ENCODE results near the gene FBXO47.

DNA sequence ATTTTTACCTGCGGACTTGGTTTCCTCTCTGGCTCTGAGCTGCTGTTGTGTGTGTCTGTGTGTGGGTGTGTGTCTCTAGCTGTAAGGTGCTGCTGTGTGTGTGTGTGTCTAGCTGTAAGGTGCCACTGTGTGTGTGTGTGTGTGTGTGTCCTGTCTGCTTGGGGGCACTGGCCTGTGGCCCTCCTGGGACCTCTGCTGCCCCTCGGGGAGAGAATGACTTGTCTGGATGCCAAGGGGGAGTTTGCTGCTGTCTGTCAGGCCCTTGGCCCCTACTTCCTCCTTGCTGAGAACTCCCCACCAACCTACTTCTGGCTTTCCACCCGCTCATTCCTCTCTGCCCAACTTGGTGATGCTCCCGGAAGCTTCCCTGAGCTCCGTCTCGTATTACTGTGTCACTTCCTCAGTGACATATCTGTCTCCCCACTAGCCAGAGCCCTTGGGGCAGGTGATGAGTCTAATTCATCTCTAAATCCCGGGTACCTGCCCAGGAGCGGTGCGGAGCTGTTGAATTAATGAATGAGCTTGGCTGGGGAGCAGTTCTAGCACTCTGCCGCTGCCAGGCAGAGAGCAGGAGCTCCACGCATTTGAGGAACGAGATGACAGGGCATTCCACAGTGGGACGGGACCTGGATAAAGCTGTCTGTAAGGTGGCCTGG is 45.3 kb downstream of the FBXO47 start:
- TF ChIP-seq CTCF (IDR thresholded peaks at IDR 0.05), result no peak
- TF ChIP-seq POLR2AphosphoS5 (IDR thresholded peaks at IDR 0.05), result no peak

Data from upper lobe of left lung (tissue), 4 donors.